22Rv1 (cell line): ENCODE results near the gene RABGAP1.

Experiments used
- ZFX ChIP-seq: fragments of 450-650 bp; IDR thresholded peaks from 2 replicates; pipeline ENCODE4 v1.6.1; 2017; ENCODE audit warnings: antibody characterized with exemption, borderline replicate concordance
- TF ChIP-seq, protein P1 (sequence below): fragments of 450-650 bp; IDR thresholded peaks from 2 replicates; pipeline ENCODE4 v1.5.1; 2017; ENCODE audit warnings: mild to moderate bottlenecking

- TF ChIP-seq, protein P1, sequence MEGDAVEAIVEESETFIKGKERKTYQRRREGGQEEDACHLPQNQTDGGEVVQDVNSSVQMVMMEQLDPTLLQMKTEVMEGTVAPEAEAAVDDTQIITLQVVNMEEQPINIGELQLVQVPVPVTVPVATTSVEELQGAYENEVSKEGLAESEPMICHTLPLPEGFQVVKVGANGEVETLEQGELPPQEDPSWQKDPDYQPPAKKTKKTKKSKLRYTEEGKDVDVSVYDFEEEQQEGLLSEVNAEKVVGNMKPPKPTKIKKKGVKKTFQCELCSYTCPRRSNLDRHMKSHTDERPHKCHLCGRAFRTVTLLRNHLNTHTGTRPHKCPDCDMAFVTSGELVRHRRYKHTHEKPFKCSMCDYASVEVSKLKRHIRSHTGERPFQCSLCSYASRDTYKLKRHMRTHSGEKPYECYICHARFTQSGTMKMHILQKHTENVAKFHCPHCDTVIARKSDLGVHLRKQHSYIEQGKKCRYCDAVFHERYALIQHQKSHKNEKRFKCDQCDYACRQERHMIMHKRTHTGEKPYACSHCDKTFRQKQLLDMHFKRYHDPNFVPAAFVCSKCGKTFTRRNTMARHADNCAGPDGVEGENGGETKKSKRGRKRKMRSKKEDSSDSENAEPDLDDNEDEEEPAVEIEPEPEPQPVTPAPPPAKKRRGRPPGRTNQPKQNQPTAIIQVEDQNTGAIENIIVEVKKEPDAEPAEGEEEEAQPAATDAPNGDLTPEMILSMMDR: no peak
- no peak for TF ChIP-seq ZFX
These were observed 129.4 kb downstream of the RABGAP1 start for GRCh38 chr9:123070198-123070597.
